ENCODE measurements around the gene UNC45A. TPM values are rescaled to one million over a fixed set of nuclear protein-coding genes. Genes with fewer than 3 reads are reported as not detected.
A peak's percentile ranks its signal among the peaks of the same experiment; 100 is the strongest.

The UNC45A gene, protein sequence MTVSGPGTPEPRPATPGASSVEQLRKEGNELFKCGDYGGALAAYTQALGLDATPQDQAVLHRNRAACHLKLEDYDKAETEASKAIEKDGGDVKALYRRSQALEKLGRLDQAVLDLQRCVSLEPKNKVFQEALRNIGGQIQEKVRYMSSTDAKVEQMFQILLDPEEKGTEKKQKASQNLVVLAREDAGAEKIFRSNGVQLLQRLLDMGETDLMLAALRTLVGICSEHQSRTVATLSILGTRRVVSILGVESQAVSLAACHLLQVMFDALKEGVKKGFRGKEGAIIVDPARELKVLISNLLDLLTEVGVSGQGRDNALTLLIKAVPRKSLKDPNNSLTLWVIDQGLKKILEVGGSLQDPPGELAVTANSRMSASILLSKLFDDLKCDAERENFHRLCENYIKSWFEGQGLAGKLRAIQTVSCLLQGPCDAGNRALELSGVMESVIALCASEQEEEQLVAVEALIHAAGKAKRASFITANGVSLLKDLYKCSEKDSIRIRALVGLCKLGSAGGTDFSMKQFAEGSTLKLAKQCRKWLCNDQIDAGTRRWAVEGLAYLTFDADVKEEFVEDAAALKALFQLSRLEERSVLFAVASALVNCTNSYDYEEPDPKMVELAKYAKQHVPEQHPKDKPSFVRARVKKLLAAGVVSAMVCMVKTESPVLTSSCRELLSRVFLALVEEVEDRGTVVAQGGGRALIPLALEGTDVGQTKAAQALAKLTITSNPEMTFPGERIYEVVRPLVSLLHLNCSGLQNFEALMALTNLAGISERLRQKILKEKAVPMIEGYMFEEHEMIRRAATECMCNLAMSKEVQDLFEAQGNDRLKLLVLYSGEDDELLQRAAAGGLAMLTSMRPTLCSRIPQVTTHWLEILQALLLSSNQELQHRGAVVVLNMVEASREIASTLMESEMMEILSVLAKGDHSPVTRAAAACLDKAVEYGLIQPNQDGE
- total RNA-seq, result 29.8 TPM
- 38.9 TPM for polyA plus RNA-seq
- long read RNA-seq, donor 1, result 0 reads
- long read RNA-seq, donor 2, result 0 reads
- long read RNA-seq, donor 3, partial matches to known transcripts, result 27 of 27 reads
- long read RNA-seq, donor 3, other reads (novel, unspliced or antisense), result 0 of 27 reads
- long read RNA-seq, donor 4, transcript UNC45A-202 (20 exons, 3,252 nt), result major isoform, 5 of 5 reads
- long read RNA-seq, donor 4, partial matches to known transcripts, result 0 of 5 reads
- long read RNA-seq, donor 4, other reads (novel, unspliced or antisense), result 0 of 5 reads
- long read RNA-seq, donor 5, partial matches to known transcripts, result 37 of 41 reads
- long read RNA-seq, donor 5, other reads (novel, unspliced or antisense), result 0 of 41 reads
- long read RNA-seq, donor 6, partial matches to known transcripts, result 0 of 1 reads
- long read RNA-seq, donor 6, other reads (novel, unspliced or antisense), result 0 of 1 reads
- long read RNA-seq, donor 7, partial matches to known transcripts, result 0 of 1 reads
- long read RNA-seq, donor 7, other reads (novel, unspliced or antisense), result 0 of 1 reads
- long read RNA-seq, donor 8, partial matches to known transcripts, result 0 of 1 reads
- long read RNA-seq, donor 8, other reads (novel, unspliced or antisense), result 0 of 1 reads
- long read RNA-seq, donor 9, partial matches to known transcripts, result 11 of 13 reads
- long read RNA-seq, donor 9, other reads (novel, unspliced or antisense), result 0 of 13 reads
- long read RNA-seq, donor 10, partial matches to known transcripts, result 8 of 10 reads
- long read RNA-seq, donor 10, other reads (novel, unspliced or antisense), result 0 of 10 reads

DNA sequence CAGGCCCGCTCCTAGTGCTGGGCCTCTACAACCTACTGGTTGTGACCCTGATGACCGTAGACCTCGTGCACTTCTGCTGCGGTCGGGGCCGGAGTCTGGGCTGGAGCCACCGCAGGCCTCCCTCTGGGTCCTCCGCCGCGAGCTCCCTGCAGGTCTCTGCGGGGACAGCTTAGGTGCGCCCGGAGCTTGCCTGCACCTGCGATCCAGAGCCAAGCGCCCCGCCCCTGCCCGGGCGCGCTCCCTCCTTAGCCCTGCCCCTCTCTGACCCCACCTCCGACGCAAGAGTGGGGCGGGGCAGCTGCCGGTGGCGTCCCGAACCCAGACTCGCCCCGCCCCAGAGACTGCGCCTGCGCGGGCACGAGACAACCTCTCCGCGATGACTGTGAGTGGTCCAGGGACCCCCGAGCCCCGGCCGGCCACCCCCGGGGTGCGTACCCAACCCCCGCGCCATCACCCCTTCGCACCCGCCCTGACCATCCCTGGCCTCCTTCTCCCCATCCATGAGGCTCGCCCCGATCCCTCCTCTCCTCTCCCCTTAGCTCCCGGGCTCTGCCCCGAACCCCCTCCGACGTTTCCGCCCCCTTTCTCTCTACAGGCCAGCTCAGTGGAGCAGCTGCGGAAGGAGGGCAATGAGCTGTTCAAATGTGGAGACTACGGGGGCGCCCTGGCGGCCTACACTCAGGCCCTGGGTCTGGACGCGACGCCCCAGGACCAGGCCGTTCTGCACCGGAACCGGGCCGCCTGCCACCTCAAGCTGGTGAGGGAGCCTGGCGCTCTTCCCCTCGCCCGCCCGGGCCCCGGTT lies at the start of gene UNC45A:
Gene UNC45A, plus strand, starts transcription at position 337 of the 803 bp plus-strand sequence. Its CDS starts 40 bp downstream, at position 377.
- no peaks in the 10 kb centered on the region for H3K27me3 ChIP-seq (ENCODE audit: control insufficient read depth in 2 of 2, insufficient read depth in 1 of 2, low read length in 1 of 2)
- peak in 8 of 9 donors; percentile 79 to 98 (median 94) for DNase-seq (ENCODE audit: low read depth in 6 of 9, low spot score in 9 of 9)
- peak within 1 kb of the TSS; percentile 88 to 94 for H3K27ac ChIP-seq (ENCODE audit: low read depth in 1 of 2, low read length in 1 of 2)
- peaks cover 28 to 50% of the 10 kb centered on the region in 2 donors for H3K4me1 ChIP-seq (ENCODE audit: control insufficient read depth in 2 of 2, insufficient read depth in 2 of 2, low read length in 2 of 2)
- WGBS, result 2% methylated on average over 65 of the region's 65 CpGs
- H3K9me3 ChIP-seq (ENCODE audit: control insufficient read depth in 2 of 2, insufficient read depth in 1 of 2, low read length in 1 of 2), result peaks cover 0 to 4% of the 10 kb centered on the region in 2 donors
- peak within 1 kb of the TSS; percentile 62 to 74 for H3K4me3 ChIP-seq (ENCODE audit: low read length in 2 of 2)
- peaks cover 15 to 16% of the 10 kb centered on the region in 2 donors for H3K36me3 ChIP-seq (ENCODE audit: control insufficient read depth in 2 of 2, insufficient read depth in 2 of 2, low read length in 1 of 2)

DNA sequence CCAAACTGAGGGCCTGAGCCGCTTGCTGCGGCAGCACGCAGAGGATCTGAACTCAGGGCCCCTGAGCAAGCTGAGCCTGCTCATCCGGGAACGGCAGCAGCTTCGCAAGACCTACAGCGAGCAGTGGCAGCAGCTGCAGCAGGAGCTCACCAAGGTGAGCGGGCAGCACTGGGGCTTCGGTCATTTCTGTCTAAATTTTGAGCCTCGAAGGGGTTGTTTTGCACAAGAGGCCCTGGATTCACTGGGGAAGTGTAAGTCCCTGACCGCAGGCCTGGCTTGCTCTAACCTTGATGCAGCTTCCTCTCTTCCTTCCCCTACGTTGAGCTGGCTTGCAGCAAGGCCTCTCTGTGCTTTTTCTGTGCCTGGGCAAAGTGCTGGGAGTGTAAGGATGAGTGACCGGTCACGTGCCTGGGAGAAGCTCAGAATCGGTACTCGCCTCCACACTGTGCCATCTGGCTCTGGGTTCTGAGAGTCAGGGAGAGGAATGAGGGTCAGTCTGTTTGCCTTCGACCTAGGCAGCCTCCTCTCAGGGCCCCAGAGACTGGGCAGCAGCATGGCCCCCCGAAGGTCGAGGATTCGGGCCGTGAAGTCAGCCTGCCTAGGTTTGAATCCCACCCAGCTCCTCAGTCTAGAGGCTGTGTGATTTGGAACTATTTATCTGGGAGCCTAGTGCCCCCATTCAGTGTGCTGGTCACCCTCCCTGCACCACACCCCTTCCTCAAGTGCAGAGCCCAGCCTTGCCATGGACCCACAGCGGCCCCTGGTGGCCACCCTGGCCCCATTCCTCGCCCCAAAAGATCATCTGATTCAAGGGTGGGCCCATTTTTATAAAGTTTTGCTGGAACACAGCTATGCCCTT lies 49.4 kb upstream of the UNC45A start:
- H3K27me3 ChIP-seq (ENCODE audit: control insufficient read depth in 2 of 2, insufficient read depth in 1 of 2, low read length in 1 of 2), result peaks cover 7 to 29% of the 10 kb centered on the region in 2 donors
- WGBS, result 38% methylated on average over 23 of the region's 23 CpGs
- peaks cover 0 to 38% of the 10 kb centered on the region in 2 donors for H3K4me1 ChIP-seq (ENCODE audit: control insufficient read depth in 2 of 2, insufficient read depth in 2 of 2, low read length in 2 of 2)
- no peak overlapping the region for H3K27ac ChIP-seq (ENCODE audit: low read depth in 1 of 2, low read length in 1 of 2)
- DNase-seq (ENCODE audit: low read depth in 6 of 9, low spot score in 9 of 9), result peak in 7 of 9 donors; percentile 44 to 81 (median 63)
- H3K4me3 ChIP-seq (ENCODE audit: low read length in 2 of 2), result peak overlapping the region in 1 of 2 donors; percentile 24
- H3K9me3 ChIP-seq (ENCODE audit: control insufficient read depth in 2 of 2, insufficient read depth in 1 of 2, low read length in 1 of 2), result peaks cover 0 to 6% of the 10 kb centered on the region in 2 donors
- peaks cover 13 to 16% of the 10 kb centered on the region in 2 donors for H3K36me3 ChIP-seq (ENCODE audit: control insufficient read depth in 2 of 2, insufficient read depth in 2 of 2, low read length in 1 of 2)

DNA sequence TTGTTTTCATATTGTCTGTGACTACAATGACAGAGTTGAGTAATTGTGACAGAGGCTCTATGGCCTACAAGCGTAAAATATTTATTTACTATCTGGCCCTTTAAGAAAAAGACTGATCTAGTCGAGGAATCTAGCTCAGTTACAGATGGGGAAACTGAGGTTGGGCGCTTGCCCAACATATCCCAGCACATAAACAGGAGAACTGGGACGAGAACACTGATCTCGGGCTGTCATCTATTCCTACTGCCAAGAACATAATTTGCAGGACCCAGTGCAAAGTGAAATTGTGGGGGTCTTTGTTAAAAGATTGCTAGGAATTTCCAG lies 48.8 kb upstream of the UNC45A start:
- H3K27ac ChIP-seq (ENCODE audit: low read depth in 1 of 2, low read length in 1 of 2), result no peak overlapping the region

DNA sequence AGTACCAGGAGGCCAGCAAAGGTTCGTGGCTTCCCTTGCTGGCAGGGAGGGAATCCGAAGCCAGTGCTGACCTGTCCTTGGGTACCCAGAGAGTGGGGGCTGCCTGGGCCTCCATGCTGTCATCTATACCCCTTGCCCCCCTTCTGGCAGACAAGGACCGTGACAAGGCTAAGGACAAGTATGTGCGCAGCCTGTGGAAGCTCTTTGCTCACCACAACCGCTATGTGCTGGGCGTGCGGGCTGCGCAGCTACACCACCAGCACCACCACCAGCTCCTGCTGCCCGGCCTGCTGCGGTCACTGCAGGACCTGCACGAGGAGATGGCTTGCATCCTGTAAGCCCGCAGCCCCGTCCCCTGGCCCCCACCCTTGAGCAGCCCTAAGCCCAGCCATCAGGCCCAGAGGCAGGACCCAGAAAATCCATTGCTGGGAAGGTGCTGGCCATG lies 48.0 kb upstream of the UNC45A start:
- Histone ChIP-seq H3K9me3 (ENCODE audit: control insufficient read depth in 2 of 2, insufficient read depth in 1 of 2, low read length in 1 of 2) (peaks cover 0 to 6% of the 10 kb centered on the region in 2 donors), H3K4me3 (ENCODE audit: low read length in 2 of 2) (no peak overlapping the region), H3K4me1 (ENCODE audit: control insufficient read depth in 2 of 2, insufficient read depth in 2 of 2, low read length in 2 of 2) (peaks cover 0 to 38% of the 10 kb centered on the region in 2 donors), H3K36me3 (ENCODE audit: control insufficient read depth in 2 of 2, insufficient read depth in 2 of 2, low read length in 1 of 2) (peaks cover 0 to 3% of the 10 kb centered on the region in 2 donors), H3K27me3 (ENCODE audit: control insufficient read depth in 2 of 2, insufficient read depth in 1 of 2, low read length in 1 of 2) (peaks cover 7 to 29% of the 10 kb centered on the region in 2 donors), H3K27ac (ENCODE audit: low read depth in 1 of 2, low read length in 1 of 2) (no peak overlapping the region)
- WGBS, result 94% methylated on average over 13 of the region's 13 CpGs
- no peak for DNase-seq (ENCODE audit: low read depth in 6 of 9, low spot score in 9 of 9)

More for the DNA sequence above, 48.8 kb upstream of the UNC45A start:
- Histone ChIP-seq H3K4me3 (ENCODE audit: low read length in 2 of 2) (no peak overlapping the region), H3K36me3 (ENCODE audit: control insufficient read depth in 2 of 2, insufficient read depth in 2 of 2, low read length in 1 of 2) (peaks cover 7 to 11% of the 10 kb centered on the region in 2 donors), H3K4me1 (ENCODE audit: control insufficient read depth in 2 of 2, insufficient read depth in 2 of 2, low read length in 2 of 2) (peaks cover 0 to 38% of the 10 kb centered on the region in 2 donors), H3K27me3 (ENCODE audit: control insufficient read depth in 2 of 2, insufficient read depth in 1 of 2, low read length in 1 of 2) (peaks cover 7 to 29% of the 10 kb centered on the region in 2 donors), H3K9me3 (ENCODE audit: control insufficient read depth in 2 of 2, insufficient read depth in 1 of 2, low read length in 1 of 2) (peaks cover 0 to 6% of the 10 kb centered on the region in 2 donors)
- no peak for DNase-seq (ENCODE audit: low read depth in 6 of 9, low spot score in 9 of 9)
- 66% methylated on average over 5 of the region's 5 CpGs for WGBS

DNA sequence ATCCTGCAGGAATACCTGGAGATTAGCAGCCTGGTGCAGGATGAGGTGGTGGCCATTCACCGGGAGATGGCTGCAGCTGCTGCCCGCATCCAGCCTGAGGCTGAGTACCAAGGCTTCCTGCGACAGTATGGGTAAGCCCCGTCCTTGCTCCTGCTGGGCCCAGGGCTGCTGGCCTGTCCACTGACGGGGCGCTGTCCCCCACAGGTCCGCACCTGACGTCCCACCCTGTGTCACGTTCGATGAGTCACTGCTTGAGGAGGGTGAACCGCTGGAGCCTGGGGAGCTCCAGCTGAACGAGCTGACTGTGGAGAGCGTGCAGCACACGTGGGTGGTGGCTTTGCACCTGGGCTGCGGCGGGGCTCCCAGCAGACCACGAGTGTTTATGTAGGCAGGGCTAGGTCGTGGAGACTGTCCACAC lies 45.8 kb upstream of the UNC45A start:
- Histone ChIP-seq H3K27me3 (ENCODE audit: control insufficient read depth in 2 of 2, insufficient read depth in 1 of 2, low read length in 1 of 2) (peaks cover 7 to 16% of the 10 kb centered on the region in 2 donors), H3K4me1 (ENCODE audit: control insufficient read depth in 2 of 2, insufficient read depth in 2 of 2, low read length in 2 of 2) (peaks cover 0 to 29% of the 10 kb centered on the region in 2 donors), H3K27ac (ENCODE audit: low read depth in 1 of 2, low read length in 1 of 2) (no peak overlapping the region), H3K9me3 (ENCODE audit: control insufficient read depth in 2 of 2, insufficient read depth in 1 of 2, low read length in 1 of 2) (peaks cover 0 to 10% of the 10 kb centered on the region in 2 donors), H3K36me3 (ENCODE audit: control insufficient read depth in 2 of 2, insufficient read depth in 2 of 2, low read length in 1 of 2) (no peaks in the 10 kb centered on the region), H3K4me3 (ENCODE audit: low read length in 2 of 2) (no peak overlapping the region)
- WGBS, result 54% methylated on average over 18 of the region's 18 CpGs
- peak in 3 of 9 donors; percentile 37 to 69 (median 40) for DNase-seq (ENCODE audit: low read depth in 6 of 9, low spot score in 9 of 9)

DNA sequence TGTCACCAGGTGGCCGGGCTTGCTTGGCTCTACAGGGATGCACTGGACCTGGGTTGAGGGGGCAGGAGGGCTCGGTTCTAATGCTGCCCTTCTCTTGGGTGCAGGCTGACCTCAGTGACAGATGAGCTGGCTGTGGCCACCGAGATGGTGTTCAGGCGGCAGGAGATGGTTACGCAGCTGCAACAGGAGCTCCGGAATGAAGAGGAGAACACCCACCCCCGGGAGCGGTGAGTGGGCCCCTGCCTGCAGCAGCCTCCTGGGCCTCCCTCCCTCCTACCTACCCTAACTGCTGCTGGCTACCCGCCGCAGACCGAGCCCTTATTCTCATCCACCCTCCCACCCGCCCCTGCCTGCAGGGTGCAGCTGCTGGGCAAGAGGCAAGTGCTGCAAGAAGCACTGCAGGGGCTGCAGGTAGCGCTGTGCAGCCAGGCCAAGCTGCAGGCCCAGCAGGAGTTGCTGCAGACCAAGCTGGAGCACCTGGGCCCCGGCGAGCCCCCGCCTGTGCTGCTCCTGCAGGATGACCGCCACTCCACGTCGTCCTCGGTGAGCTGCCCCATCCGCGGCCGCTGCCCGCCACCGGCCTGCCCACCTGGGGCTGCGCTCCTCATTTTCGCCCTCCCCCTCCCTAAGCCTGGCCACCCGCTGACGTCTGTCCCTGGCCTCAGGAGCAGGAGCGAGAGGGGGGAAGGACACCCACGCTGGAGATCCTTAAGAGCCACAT lies 45.2 kb upstream of the UNC45A start:
- 86% methylated on average over 31 of the region's 31 CpGs for WGBS
- Histone ChIP-seq H3K27me3 (ENCODE audit: control insufficient read depth in 2 of 2, insufficient read depth in 1 of 2, low read length in 1 of 2) (peaks cover 4 to 10% of the 10 kb centered on the region in 2 donors), H3K4me3 (ENCODE audit: low read length in 2 of 2) (no peak overlapping the region), H3K4me1 (ENCODE audit: control insufficient read depth in 2 of 2, insufficient read depth in 2 of 2, low read length in 2 of 2) (peaks cover 0 to 27% of the 10 kb centered on the region in 2 donors), H3K27ac (ENCODE audit: low read depth in 1 of 2, low read length in 1 of 2) (no peak overlapping the region), H3K36me3 (ENCODE audit: control insufficient read depth in 2 of 2, insufficient read depth in 2 of 2, low read length in 1 of 2) (no peaks in the 10 kb centered on the region), H3K9me3 (ENCODE audit: control insufficient read depth in 2 of 2, insufficient read depth in 1 of 2, low read length in 1 of 2) (peaks cover 0 to 10% of the 10 kb centered on the region in 2 donors)
- no peak for DNase-seq (ENCODE audit: low read depth in 6 of 9, low spot score in 9 of 9)

Measured in thymus (tissue), 14 donors.